Right renal cortex interstitium (tissue), 3 donors: ENCODE measurements around the gene SAMD10. TPM values are rescaled to one million over a fixed set of nuclear protein-coding genes. Genes with fewer than 3 reads are reported as not detected.

Source experiments
- polyA plus RNA-seq, 3 donors: library from polyadenylated mRNA; unstranded; fragments of 120-200 nt; gene quantifications; one replicate each; pipeline ENCODE4 v1.2.1, GENCODE V29; 2013; ENCODE audit not compliant: insufficient read length in 3 of 3

SAMD10 gene
- polyA plus RNA-seq, 3 donors = 6.5 to 6.7 (median 6.6) TPM

Other genes starting within 250 kb of the SAMD10 start
- 1 to 10 TPM; 2.8 to 5.2 (median 3.8) TPM for gene LIME1, start 243.0 kb downstream of the SAMD10 start, polyA plus RNA-seq
- 10 to 100 TPM; 57.9 to 66.1 (median 60.9) TPM for gene SLC2A4RG, start 239.9 kb downstream of the SAMD10 start, polyA plus RNA-seq
- gene ZBTB46, start 148.4 kb downstream of the SAMD10 start, polyA plus RNA-seq = 10 to 100 TPM; 13.6 to 16.0 (median 14.5) TPM
- not detected for gene ABHD16B, start 118.1 kb downstream of the SAMD10 start, polyA plus RNA-seq
- gene TPD52L2, start 114.4 kb downstream of the SAMD10 start, polyA plus RNA-seq = 10 to 100 TPM; 80.6 to 82.1 (median 81.3) TPM
- 10 to 100 TPM; 25.7 to 29.0 (median 28.7) TPM for gene DNAJC5, start 84.5 kb downstream of the SAMD10 start, polyA plus RNA-seq
- gene UCKL1, start 23.2 kb downstream of the SAMD10 start, polyA plus RNA-seq = 10 to 100 TPM; 33.5 to 35.5 (median 33.6) TPM
- 10 to 100 TPM; 20.9 to 23.3 (median 21.8) TPM for gene ZNF512B, start 9.7 kb downstream of the SAMD10 start, polyA plus RNA-seq
- gene PRPF6, start 1.5 kb upstream of the SAMD10 start, polyA plus RNA-seq = 10 to 100 TPM; 89.5 to 94.8 (median 89.9) TPM
- gene C20orf204, start 56.5 kb upstream of the SAMD10 start, polyA plus RNA-seq = under 1 TPM; 0.40 to 0.51 (median 0.43) TPM
- gene SOX18, start 70.0 kb upstream of the SAMD10 start, polyA plus RNA-seq = 1 to 10 TPM; 5.6 to 9.0 (median 6.5) TPM
- 10 to 100 TPM; 71.0 to 72.0 (median 71.0) TPM for gene TCEA2, start 83.6 kb upstream of the SAMD10 start, polyA plus RNA-seq
- gene RGS19, start 99.9 kb upstream of the SAMD10 start, polyA plus RNA-seq = 1 to 10 TPM; 3.8 to 5.4 (median 4.8) TPM
- gene OPRL1, start 100.4 kb upstream of the SAMD10 start, polyA plus RNA-seq = 1 to 10 TPM in 1 of 3 donors, under 1 TPM in 2; 0.67 to 1.1 (median 0.69) TPM
- gene LKAAEAR1, start 104.8 kb upstream of the SAMD10 start, polyA plus RNA-seq = under 1 TPM in 1 of 3 donors, not detected in 2; 0.34 TPM
- not detected for gene NPBWR2, start 127.9 kb upstream of the SAMD10 start, polyA plus RNA-seq
- gene MYT1, start 184.8 kb upstream of the SAMD10 start, polyA plus RNA-seq = under 1 TPM; 0.35 to 0.50 (median 0.46) TPM